KOPT-K1 (cell line): ENCODE results near the gene ZNF593.

ENCODE experiments used
- H3K27ac ChIP-seq: fragments of 200-600 bp; sonication (generic); 2 replicates; pipeline ENCODE4 v1.5.1; 2016; ENCODE audit warnings: antibody characterized with exemption, mild to moderate bottlenecking, low read depth, low read length; ENCODE audit not compliant: poor library complexity, severe bottlenecking
- H3K36me3 ChIP-seq: fragments of 200-600 bp; sonication (generic); 2 replicates; pipeline ENCODE4 v1.5.1; 2017; ENCODE audit warnings: antibody characterized with exemption, mild to moderate bottlenecking, low read length, moderate library complexity; ENCODE audit not compliant: insufficient read depth
- H3K9me3 ChIP-seq: fragments of 200-600 bp; sonication (generic); 2 replicates; pipeline ENCODE4 v1.5.1; 2017; ENCODE audit warnings: antibody characterized with exemption, low read length, mild to moderate bottlenecking; ENCODE audit not compliant: insufficient read depth, poor library complexity, severe bottlenecking

The ZNF593 gene

GRCh38 chr1:26134466-26134865 is 35.2 kb upstream of the ZNF593 start:
- Histone ChIP-seq H3K36me3 (no peaks in the 10 kb centered on the region), H3K27ac (no peak overlapping the region)

GRCh38 chr1:26138974-26139558 is 30.6 kb upstream of the ZNF593 start:
- peak overlapping the region; percentile 30 for H3K27ac ChIP-seq

More at GRCh38 chr1:26134466-26134865, 35.2 kb upstream of the ZNF593 start:
- peaks cover 15% of the 10 kb centered on the region for H3K9me3 ChIP-seq

GRCh38 chr1:26142159-26142558 is 27.5 kb upstream of the ZNF593 start:
- H3K27ac ChIP-seq: no peak overlapping the region
- H3K36me3 ChIP-seq: no peaks in the 10 kb centered on the region
- H3K9me3 ChIP-seq: no peaks in the 10 kb centered on the region

More at GRCh38 chr1:26138974-26139558, 30.6 kb upstream of the ZNF593 start:
- no peaks in the 10 kb centered on the region for H3K36me3 ChIP-seq
- peaks cover 11% of the 10 kb centered on the region for H3K9me3 ChIP-seq

GRCh38 chr1:26145041-26145959 is 24.4 kb upstream of the ZNF593 start:
- Histone ChIP-seq H3K27ac (no peak overlapping the region), H3K9me3 (no peaks in the 10 kb centered on the region), H3K36me3 (no peaks in the 10 kb centered on the region)

- no peak overlapping the region for H3K27ac ChIP-seq
- H3K9me3 ChIP-seq: no peaks in the 10 kb centered on the region
Measured at GRCh38 chr1:26145960-26146294, 23.8 kb upstream of the ZNF593 start.

GRCh38 chr1:26148887-26149286 is 20.8 kb upstream of the ZNF593 start:
- Histone ChIP-seq H3K9me3 (no peaks in the 10 kb centered on the region), H3K36me3 (no peaks in the 10 kb centered on the region), H3K27ac (no peak overlapping the region)

More at GRCh38 chr1:26145960-26146294, 23.8 kb upstream of the ZNF593 start:
- no peaks in the 10 kb centered on the region for H3K36me3 ChIP-seq

GRCh38 chr1:26153966-26154532 is 15.7 kb upstream of the ZNF593 start:
- no peak overlapping the region for H3K27ac ChIP-seq
- H3K9me3 ChIP-seq: no peaks in the 10 kb centered on the region
- no peaks in the 10 kb centered on the region for H3K36me3 ChIP-seq

GRCh38 chr1:26154750-26155149 is 15.0 kb upstream of the ZNF593 start:
- Histone ChIP-seq H3K27ac (no peak overlapping the region), H3K36me3 (no peaks in the 10 kb centered on the region)

GRCh38 chr1:26155370-26156284 is 14.1 kb upstream of the ZNF593 start:
- Histone ChIP-seq H3K36me3 (no peaks in the 10 kb centered on the region), H3K27ac (no peak overlapping the region), H3K9me3 (no peaks in the 10 kb centered on the region)

More at GRCh38 chr1:26154750-26155149, 15.0 kb upstream of the ZNF593 start:
- H3K9me3 ChIP-seq: no peaks in the 10 kb centered on the region

- Histone ChIP-seq H3K9me3 (no peaks in the 10 kb centered on the region), H3K36me3 (no peaks in the 10 kb centered on the region), H3K27ac (no peak overlapping the region)
Measured at GRCh38 chr1:26156285-26157038, 13.2 kb upstream of the ZNF593 start.

GRCh38 chr1:26158271-26158907 is 11.3 kb upstream of the ZNF593 start:
- no peaks in the 10 kb centered on the region for H3K9me3 ChIP-seq
- no peak overlapping the region for H3K27ac ChIP-seq

GRCh38 chr1:26158908-26159742 is 10.6 kb upstream of the ZNF593 start, which contains the start of gene FAM110D:
Gene FAM110D, plus strand, starts transcription at chr1:26159079. Its CDS starts 2,213 bp downstream, at chr1:26161292.
- Histone ChIP-seq H3K27ac (no peak within 1 kb of the TSS), H3K36me3 (no peaks in the 10 kb centered on the region), H3K9me3 (no peaks in the 10 kb centered on the region)

More at GRCh38 chr1:26158271-26158907, 11.3 kb upstream of the ZNF593 start:
- no peaks in the 10 kb centered on the region for H3K36me3 ChIP-seq

- H3K9me3 ChIP-seq: no peaks in the 10 kb centered on the region
- H3K27ac ChIP-seq: no peak overlapping the region
- H3K36me3 ChIP-seq: no peaks in the 10 kb centered on the region
Measured at GRCh38 chr1:26159743-26160039, 10.0 kb upstream of the ZNF593 start.
